IPS-NIHi7 (cell line): ENCODE data around the gene MXD3.
"Not testable (repeated sequence)": the region's sequence is repeated elsewhere in the genome, so short reads cannot be mapped to it uniquely, and the experiment has no call there.

Experiments used
- DNase-seq: peaks from one replicate; pipeline ENCODE4 v3.0.0; 2012; ENCODE audit warnings: mixed read lengths; ENCODE audit errors: extremely low spot score

MXD3 gene

DNA sequence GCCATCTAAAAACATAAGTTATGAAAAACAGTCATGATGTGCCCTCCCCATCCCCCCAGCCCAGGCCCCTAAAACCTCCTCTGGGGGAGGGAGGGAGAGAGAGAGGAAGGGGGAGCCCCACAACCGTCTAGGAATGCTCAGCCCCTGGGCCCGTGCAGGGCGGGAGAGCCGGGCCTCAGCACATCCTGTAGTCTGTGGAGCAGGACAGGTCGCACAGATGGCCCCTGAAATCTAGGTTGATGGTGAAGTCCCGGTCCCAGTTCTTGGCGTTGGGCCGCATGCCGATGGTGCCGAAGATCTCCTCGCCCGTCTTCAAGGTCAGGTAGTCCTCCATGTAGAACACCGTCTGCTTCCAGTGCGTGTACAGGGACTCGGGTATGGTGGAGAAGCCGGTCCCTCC lies 46.3 kb downstream of the MXD3 start:
- DNase-seq, result no peak

DNA sequence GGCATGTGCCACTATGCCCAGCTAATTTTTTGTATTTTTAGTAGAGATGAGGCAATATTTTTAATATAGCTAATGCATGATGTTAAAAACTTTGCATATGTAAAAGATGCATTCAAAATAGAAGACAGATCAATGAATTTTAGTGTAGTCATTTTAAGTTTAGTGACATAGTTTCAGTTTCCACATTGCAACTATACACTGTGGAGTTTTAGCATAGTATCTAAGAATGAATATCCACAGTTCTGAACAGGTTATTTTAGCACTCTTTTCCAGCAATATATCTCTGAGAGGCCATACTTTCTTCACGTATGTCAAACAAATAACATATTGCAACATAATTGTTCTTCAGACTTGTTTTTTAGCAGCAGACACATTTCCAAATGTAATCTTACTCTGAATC lies 47.5 kb downstream of the MXD3 start:
- no peak for DNase-seq

DNA sequence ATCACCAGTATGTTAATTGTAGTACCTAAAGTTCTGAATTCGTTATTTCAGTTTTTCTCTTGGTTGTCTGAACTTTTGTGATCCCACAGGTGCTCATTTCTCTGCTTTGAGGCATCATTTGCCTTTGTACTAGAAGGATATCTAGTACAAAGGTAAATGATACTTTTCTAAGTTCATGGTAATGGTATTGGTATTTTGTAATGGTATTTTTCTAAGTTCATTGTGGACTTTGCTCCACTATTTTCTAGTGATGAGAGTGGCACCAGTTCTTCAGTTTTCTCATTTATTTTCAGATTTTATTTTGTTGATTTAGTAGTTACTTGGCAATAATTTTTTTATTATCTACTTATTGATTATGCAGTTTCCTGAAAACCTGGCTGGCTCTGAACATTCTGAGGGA lies 50.2 kb downstream of the MXD3 start:
- no peak for DNase-seq

DNA sequence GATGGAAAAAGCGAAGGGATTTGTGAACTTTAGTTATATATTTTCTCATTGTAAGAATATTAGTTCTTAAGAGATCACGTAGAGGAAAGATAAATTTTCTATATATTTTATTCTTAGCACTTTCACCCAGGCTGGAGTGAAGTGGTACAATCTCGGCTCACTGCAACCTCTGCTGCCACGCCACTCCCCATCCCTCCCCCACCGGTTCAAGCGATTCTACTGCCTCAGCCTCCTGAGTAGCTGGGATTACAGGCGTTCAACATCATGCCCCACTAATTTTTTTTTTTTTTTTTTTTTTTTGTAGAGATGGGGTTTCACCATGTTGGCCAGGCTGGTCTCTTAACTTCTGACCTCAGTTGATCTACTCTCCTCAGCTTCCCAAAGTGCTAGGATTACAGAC lies 50.7 kb downstream of the MXD3 start:
- DNase-seq, result no peak

DNA sequence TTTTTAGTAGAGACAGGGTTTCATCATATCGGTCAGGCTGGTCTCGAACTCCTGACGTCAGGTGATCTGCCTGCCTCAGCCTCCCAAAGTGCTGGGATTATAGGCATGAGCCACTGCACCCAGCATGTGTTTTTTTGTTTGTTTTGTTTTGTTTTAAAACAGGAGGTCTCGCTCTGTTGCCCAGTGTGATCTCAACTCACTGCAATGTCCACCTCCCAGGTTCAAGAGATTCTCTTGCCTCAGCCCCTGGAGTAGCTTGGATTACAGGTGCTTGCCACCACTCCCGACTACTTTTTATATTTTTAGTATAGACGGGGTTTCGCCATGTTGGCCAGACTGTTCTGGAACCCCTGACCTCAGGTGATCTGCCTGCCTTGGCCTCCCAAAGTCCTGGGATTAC lies 53.0 kb downstream of the MXD3 start:
- not testable (repeated sequence) for DNase-seq
